ENCODE measurements around the gene ZNF579. TPM values are rescaled to one million over a fixed set of nuclear protein-coding genes. Genes with fewer than 3 reads are reported as not detected.

Gene ZNF579
- total and polyA plus RNA-seq, 10 donors, result 0.72 to 10.6 (median 5.7) TPM

DNA sequence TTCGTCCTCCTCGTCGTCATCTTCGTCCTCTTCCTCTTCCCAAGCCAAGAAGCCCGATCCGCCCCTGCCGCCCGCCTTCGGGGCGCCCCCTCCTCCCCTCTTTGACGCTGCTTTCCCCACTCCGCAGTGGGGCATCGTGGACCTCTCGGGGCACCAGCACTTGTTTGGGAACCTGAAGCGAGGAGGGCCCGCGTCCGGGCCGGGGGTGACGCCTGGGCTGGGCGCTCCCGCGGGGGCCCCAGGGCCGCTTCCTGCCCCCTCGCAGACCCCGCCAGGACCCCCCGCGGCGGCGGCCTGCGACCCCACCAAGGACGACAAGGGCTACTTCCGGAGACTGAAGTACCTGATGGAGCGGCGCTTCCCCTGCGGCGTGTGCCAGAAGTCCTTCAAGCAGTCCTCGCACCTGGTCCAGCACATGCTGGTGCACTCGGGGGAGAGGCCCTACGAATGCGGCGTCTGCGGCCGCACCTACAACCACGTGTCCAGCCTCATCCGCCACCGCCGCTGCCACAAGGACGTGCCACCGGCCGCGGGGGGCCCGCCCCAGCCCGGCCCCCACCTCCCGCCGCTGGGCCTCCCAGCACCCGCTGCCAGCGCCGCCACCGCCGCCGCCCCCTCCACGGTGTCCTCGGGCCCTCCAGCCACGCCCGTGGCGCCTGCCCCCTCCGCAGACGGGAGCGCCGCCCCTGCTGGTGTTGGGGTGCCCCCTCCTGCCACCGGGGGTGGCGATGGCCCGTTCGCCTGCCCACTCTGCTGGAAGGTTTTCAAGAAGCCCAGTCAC, 33.5 kb upstream of the ZNF579 start:
- intact Hi-C loops (cut with DNase I; ENCODE audit: low total_unique reads), result no loop called here
- H3K9me3 ChIP-seq, result no peaks in the 10 kb centered on the region
- DNase-seq, result no peak
- 83 to 88% (median 86%) methylated on average over 29 to 75 of the region's 75 CpGs for WGBS, 5 donors
- peak overlapping the region in 1 of 8 donors; percentile 9 for H3K4me3 ChIP-seq
- peaks cover 24 to 87% (median 35%) of the 10 kb centered on the region in 6 donors for H3K4me1 ChIP-seq
- H3K27ac ChIP-seq, result peak overlapping the region in 4 of 8 donors; percentile 48 to 73 (median 60)
- TF ChIP-seq POLR2AphosphoS5 (IDR thresholded peaks at IDR 0.05), result peak in 2 of 3 donors; percentile 7 to 55
- TF ChIP-seq, protein P1, sequence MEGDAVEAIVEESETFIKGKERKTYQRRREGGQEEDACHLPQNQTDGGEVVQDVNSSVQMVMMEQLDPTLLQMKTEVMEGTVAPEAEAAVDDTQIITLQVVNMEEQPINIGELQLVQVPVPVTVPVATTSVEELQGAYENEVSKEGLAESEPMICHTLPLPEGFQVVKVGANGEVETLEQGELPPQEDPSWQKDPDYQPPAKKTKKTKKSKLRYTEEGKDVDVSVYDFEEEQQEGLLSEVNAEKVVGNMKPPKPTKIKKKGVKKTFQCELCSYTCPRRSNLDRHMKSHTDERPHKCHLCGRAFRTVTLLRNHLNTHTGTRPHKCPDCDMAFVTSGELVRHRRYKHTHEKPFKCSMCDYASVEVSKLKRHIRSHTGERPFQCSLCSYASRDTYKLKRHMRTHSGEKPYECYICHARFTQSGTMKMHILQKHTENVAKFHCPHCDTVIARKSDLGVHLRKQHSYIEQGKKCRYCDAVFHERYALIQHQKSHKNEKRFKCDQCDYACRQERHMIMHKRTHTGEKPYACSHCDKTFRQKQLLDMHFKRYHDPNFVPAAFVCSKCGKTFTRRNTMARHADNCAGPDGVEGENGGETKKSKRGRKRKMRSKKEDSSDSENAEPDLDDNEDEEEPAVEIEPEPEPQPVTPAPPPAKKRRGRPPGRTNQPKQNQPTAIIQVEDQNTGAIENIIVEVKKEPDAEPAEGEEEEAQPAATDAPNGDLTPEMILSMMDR (IDR thresholded peaks at IDR 0.05 in 8 of 11, conservative IDR thresholded peaks at IDR 0.05 in 3 of 11), result no peak
- peaks cover 0 to 73% (median 46%) of the 10 kb centered on the region in 6 donors for H3K36me3 ChIP-seq
- H3K27me3 ChIP-seq (replicated peaks in 1 of 7), result no peaks in the 10 kb centered on the region

DNA sequence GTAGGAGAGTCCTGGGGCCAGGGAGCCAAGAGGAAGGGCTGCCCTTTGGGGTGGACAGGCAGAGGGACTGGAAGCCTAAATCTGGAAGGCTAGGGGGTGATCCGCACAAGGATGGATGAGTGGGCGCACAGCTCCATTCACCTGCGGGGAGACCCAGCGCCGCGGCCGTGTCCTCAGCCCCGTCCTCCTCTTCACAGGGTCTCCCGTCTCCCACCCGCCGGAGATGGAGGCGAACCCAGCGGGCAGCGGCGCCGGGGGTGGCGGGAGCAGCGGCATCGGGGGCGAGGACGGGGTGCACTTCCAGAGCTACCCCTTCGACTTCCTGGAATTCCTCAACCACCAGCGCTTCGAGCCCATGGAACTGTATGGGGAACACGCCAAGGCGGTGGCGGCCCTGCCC, 32.7 kb upstream of the ZNF579 start:
- Histone ChIP-seq H3K9me3 (no peaks in the 10 kb centered on the region), H3K27me3 (replicated peaks in 1 of 7) (no peaks in the 10 kb centered on the region), H3K27ac (peak overlapping the region in 2 of 8 donors; percentile 68 to 73), H3K36me3 (peaks cover 0 to 79% (median 48%) of the 10 kb centered on the region in 6 donors), H3K4me1 (peaks cover 24 to 87% (median 37%) of the 10 kb centered on the region in 6 donors), H3K4me3 (no peak overlapping the region)
- DNase-seq, result peak; percentile 72
- intact Hi-C loops (cut with DNase I; ENCODE audit: low total_unique reads), result no loop called here
- peak in 1 of 3 donors; percentile 47 for TF ChIP-seq POLR2AphosphoS5 (IDR thresholded peaks at IDR 0.05)
- no peak for TF ChIP-seq POLR2A (IDR thresholded peaks at IDR 0.05)
- TF ChIP-seq, protein P1 (IDR thresholded peaks at IDR 0.05 in 8 of 11, conservative IDR thresholded peaks at IDR 0.05 in 3 of 11), result no peak
- WGBS, 5 donors, result 91 to 96% (median 95%) methylated on average over 10 to 27 of the region's 27 CpGs

DNA sequence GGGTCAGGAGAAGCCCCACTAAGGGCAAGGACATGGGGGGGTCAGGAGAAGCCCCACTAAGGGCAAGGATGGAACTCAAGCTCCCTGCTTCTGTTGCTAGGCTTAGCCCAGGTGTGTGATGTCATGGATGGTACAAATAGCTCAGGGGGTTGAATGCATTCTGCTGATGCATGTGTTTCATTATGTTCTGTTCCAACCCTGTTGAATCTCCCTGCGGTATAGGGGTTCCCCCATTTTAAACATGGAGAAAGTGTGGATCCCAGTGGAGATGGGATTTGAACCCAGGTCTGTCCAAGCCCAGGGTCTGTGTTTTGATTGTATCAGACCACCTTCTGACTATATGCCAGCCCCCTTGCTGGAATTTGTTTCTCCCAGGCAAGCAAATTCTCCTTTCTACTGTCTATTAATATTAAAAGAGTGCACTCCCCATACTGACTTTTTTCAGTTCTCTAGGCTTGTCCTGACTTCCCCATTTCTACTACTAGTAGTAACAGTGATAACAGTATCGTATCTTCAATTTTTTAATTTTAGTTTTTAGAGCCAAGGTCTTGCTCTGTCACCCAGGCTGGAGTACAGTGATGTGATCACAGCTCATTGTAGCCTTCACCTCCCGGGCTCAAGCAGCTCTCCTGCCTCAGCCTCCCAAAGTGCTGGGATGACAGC, 31.5 kb upstream of the ZNF579 start:
- H3K36me3 ChIP-seq, result peaks cover 0 to 75% (median 43%) of the 10 kb centered on the region in 6 donors
- H3K27ac ChIP-seq, result peak overlapping the region; percentile 41 to 73 (median 66)

More for the DNA sequence above, 31.5 kb upstream of the ZNF579 start:
- DNase-seq, result no peak
- no peaks in the 10 kb centered on the region for H3K27me3 ChIP-seq (replicated peaks in 1 of 7)
- peaks cover 26 to 87% (median 44%) of the 10 kb centered on the region in 6 donors for H3K4me1 ChIP-seq
- peak overlapping the region in 1 of 8 donors; percentile 24 for H3K4me3 ChIP-seq
- WGBS, 5 donors, result 54 to 70% (median 65%) methylated on average over 3 of the region's 3 CpGs
- H3K9me3 ChIP-seq, result no peaks in the 10 kb centered on the region
- intact Hi-C loops (cut with DNase I; ENCODE audit: low total_unique reads), result no loop called here
- TF ChIP-seq POLR2AphosphoS5 (IDR thresholded peaks at IDR 0.05) (no peak), POLR2A (IDR thresholded peaks at IDR 0.05) (no peak)
- TF ChIP-seq, protein P1 (IDR thresholded peaks at IDR 0.05 in 8 of 11, conservative IDR thresholded peaks at IDR 0.05 in 3 of 11), result no peak
